Coronary artery (tissue), 2 donors: ENCODE results near the gene NBDY.

Experiments used
- DNase-seq: peaks from one replicate; pipeline ENCODE4 v3.0.0-alpha.2; 2017; ENCODE audit warnings: low spot score
- H3K27ac ChIP-seq, 2 donors: fragments of 200-600 bp; sonication (generic); one replicate each; pipeline ENCODE4 v1.5.1; 2016 to 2019
- H3K4me3 ChIP-seq: fragments of 200-600 bp; sonication (generic); 2 replicates; pipeline ENCODE4 v1.5.1; 2016; ENCODE audit warnings: mild to moderate bottlenecking, moderate library complexity
- CTCF ChIP-seq: fragments of 200-600 bp; sonication (generic); IDR thresholded peaks from one replicate; pipeline ENCODE4 v1.5.1; 2019; ENCODE audit warnings: antibody characterized with exemption

Gene NBDY

DNA sequence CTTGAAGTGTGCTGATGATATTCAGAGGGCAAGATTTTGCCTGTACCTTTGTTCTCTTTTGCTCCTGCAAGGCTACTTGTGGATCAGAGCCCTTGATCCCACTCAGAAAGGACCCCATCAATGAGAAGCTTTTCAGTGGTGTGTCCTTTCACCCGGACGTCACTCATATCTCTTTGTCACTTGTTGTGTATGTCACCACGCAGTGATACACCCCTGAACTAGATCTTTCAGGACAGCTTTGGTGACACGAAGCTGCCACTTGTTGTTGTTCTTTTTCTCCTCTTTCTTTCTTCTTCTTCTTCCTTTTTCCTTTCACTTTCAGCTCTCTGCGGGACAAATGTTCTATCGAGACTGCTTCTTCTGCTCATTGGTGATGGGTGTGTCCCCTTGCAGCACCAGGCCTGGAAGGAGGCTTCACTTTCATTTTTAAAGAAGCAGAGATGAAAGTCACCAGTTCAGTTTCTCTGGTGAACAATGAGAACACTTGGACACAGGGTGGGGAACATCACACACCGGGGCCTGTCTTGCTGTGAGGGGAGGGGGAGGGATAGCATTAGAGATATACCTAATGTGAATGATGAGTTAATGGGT is 83.6 kb downstream of the NBDY start:
- no peak for DNase-seq
- H3K4me3 ChIP-seq: peak overlapping the region; percentile 44
- peak overlapping the region in 1 of 2 donors; percentile 61 for H3K27ac ChIP-seq
- no peak for TF ChIP-seq CTCF

DNA sequence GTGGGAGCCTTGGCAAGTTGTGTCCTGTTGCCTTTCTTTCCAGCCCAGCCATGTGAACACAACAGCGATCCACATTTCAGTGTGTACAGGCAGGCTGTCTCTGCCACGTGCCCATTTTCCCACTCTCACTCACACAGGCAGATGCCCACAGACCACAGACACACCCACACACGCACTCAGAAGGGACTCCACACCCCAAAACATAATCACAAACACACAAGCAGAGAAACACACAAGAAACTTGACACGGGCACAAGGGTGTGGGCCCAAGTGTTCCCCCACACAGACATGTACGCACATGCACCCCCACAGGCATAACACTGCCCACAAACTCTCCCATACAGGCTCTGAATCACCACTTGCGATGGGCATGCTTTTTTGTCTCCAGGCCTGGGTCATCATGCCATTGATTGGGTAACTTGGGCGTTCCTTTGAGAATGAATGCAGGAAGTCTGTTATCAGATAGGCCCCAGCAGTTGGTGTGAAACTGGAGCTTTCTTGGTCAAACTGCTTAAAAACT is 84.3 kb downstream of the NBDY start:
- peak overlapping the region in 1 of 2 donors; percentile 61 for H3K27ac ChIP-seq
- peak overlapping the region; percentile 44 for H3K4me3 ChIP-seq
- TF ChIP-seq CTCF: no peak
- peak; percentile 75 for DNase-seq

DNA sequence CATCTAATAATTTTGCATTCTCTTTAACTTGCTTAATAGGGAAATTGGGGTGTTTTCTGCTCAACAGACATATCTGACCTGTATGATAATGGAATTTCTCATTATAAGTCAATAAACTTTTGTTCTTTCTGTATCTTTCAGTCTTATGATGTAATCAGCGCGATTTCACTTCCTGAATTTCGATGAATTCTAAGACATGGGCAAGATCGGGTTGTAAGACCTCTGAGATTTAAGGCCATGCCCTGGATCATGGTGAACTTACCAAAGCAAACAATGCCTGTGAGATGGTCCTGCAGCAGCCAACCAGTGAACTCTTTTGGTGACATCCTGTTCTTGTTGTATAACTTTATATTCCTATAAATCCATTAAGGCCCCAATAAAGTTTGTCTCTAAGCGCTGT is 88.1 kb downstream of the NBDY start:
- TF ChIP-seq CTCF: no peak
- Histone ChIP-seq H3K27ac (no peak overlapping the region), H3K4me3 (no peak overlapping the region)
- no peak for DNase-seq

DNA sequence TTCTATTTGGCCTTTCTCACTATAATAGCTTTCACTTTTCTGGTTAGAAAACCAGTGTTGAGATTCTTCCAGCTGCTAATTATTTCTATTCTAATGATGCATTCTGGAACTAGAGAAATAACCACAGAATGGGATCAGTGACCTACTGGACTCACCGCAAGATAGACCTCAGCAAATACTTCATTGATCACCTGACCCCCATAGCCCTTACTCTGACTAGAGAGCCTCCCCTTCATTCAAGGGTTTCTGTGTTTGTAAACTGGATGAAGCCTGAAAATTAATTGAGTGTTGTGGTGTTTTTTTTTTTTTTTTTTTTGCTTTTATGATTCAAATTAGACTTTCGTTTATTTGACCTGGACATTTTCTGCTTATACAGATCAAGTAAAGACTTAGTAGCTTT is 97.0 kb downstream of the NBDY start:
- Histone ChIP-seq H3K27ac (no peak overlapping the region), H3K4me3 (no peak overlapping the region)
- no peak for DNase-seq
- TF ChIP-seq CTCF: no peak

DNA sequence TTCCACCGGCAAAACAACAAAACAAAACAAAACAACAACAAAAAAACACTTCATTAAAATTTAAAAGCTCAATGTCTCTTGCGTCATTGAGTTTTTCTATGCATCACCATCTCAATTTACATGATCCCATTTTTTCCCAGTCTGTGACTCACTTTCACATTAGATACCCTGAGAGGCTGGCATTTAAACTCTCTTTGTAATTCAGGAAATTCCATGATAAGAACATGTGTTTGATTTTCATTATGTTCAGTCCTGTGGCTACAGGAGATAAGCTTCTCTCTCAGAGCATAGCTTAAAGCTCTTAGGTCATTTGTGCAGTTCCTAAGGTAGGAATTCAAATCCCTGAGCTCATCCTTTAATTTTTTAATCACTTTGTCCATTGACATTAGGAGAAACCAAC is 104.6 kb downstream of the NBDY start:
- no peak for TF ChIP-seq CTCF

DNA sequence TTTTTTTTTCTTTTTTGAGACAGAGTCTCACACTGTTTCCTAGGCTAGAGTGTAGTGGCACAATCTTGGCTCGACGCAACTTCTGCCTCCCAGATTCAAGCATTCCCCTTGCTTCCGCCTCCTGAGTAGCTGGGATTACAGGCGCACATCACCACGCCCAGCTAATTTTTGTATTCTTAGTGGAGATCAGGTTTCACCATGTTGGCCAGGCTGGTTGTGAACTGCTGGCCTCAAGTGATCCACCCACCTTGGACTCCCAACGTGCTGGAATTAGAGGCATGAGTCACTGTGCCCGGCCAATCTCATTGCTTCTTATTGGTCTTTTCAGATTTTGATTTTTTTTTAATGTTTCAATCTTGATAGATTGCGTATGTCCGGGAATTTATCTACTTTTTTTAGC is 124.4 kb downstream of the NBDY start:
- TF ChIP-seq CTCF: no peak
- Histone ChIP-seq H3K27ac (no peak overlapping the region), H3K4me3 (no peak overlapping the region)
- DNase-seq: no peak

More for the DNA sequence above, 104.6 kb downstream of the NBDY start:
- no peak for DNase-seq
- Histone ChIP-seq H3K27ac (no peak overlapping the region), H3K4me3 (no peak overlapping the region)

- no peak for DNase-seq
- H3K4me3 ChIP-seq: no peak overlapping the region
- no peak for TF ChIP-seq CTCF
- H3K27ac ChIP-seq: no peak overlapping the region
Observed at GRCh38 chrX:56857042-56857441, 128.0 kb downstream of the NBDY start.
